Smooth muscle cell (in vitro differentiated cells): ENCODE data around the gene C7. TPM values are rescaled to one million over a fixed set of nuclear protein-coding genes. Genes with fewer than 3 reads are reported as not detected.
"Not testable (repeated sequence)": the region's sequence is repeated elsewhere in the genome, so short reads cannot be mapped to it uniquely, and the experiment has no call there.

ENCODE experiments used
- DNase-seq: peaks from one replicate; lab custom pipeline; 2025; ENCODE audit not compliant: unreplicated experiment; lab: John Stamatoyannopoulos, UW
- H2AFZ ChIP-seq: fragments of 200-600 bp; sonication (generic); 2 replicates; pipeline ENCODE4 v1.6.0; 2016; ENCODE audit warnings: antibody characterized with exemption, low read depth, mild to moderate bottlenecking
- H3F3A ChIP-seq: fragments of 200-600 bp; sonication (generic); 2 replicates; pipeline ENCODE4 v1.6.0; 2017; ENCODE audit warnings: antibody characterized with exemption, low read depth
- H3K27ac ChIP-seq: fragments of 200-600 bp; sonication (generic); 2 replicates; pipeline ENCODE4 v1.5.1; 2016; ENCODE audit warnings: low read depth, mild to moderate bottlenecking
- H3K27me3 ChIP-seq: fragments of 200-600 bp; sonication (generic); 2 replicates; pipeline ENCODE4 v1.6.1; 2016; ENCODE audit warnings: low read depth, mild to moderate bottlenecking
- H3K36me3 ChIP-seq: fragments of 200-600 bp; sonication (generic); 2 replicates; pipeline ENCODE4 v1.5.1; 2016; ENCODE audit warnings: low read depth
- H3K4me1 ChIP-seq: fragments of 200-600 bp; sonication (generic); 2 replicates; pipeline ENCODE4 v1.5.1; 2016; ENCODE audit warnings: low read depth
- H3K4me2 ChIP-seq: fragments of 200-600 bp; sonication (generic); 2 replicates; pipeline ENCODE4 v1.6.0; 2016; ENCODE audit warnings: mild to moderate bottlenecking
- H3K4me3 ChIP-seq: fragments of 200-600 bp; sonication (generic); 2 replicates; pipeline ENCODE4 v1.5.1; 2016; ENCODE audit warnings: mild to moderate bottlenecking
- H3K79me2 ChIP-seq: fragments of 200-600 bp; sonication (generic); 2 replicates; pipeline ENCODE4 v1.6.0; 2016; ENCODE audit warnings: low read depth, mild to moderate bottlenecking
- H3K9ac ChIP-seq: fragments of 200-600 bp; sonication (generic); 2 replicates; pipeline ENCODE4 v1.6.0; 2016; ENCODE audit warnings: low read depth
- H3K9me3 ChIP-seq: fragments of 200-600 bp; sonication (generic); replicated peaks from 2 replicates; pipeline ENCODE4 v1.5.1; 2016; ENCODE audit warnings: low read depth
- H4K20me1 ChIP-seq: fragments of 200-600 bp; sonication (generic); 2 replicates; pipeline ENCODE4 v1.6.0; 2016; ENCODE audit warnings: low read depth
- WGBS: methylation state at CpG from one replicate; pipeline ENCODE4 v1.1.7; 2016; ENCODE audit warnings: low lambda C conversion rate; 5-methylcytosine and 5-hydroxymethylcytosine counted together
- polyA plus RNA-seq: library from polyadenylated mRNA; unstranded; fragments of >200 nt; fragmentation: Nextera tagmentation; extraction: Ambion mirVana; gene quantifications from 2 replicates; pipeline ENCODE4 v1.2.1, GENCODE V29; 2016
- total RNA-seq: library from RNA; depleted of rRNA; stranded (reverse); fragments of >200 nt; gene quantifications from 2 replicates; pipeline ENCODE4 v1.2.3, GENCODE V29; 2014
- TF ChIP-seq, protein P1 (sequence below): fragments of 200-600 bp; sonication (generic); IDR thresholded peaks from 2 replicates; pipeline ENCODE4 v1.5.1; 2017; ENCODE audit warnings: borderline replicate concordance, mild to moderate bottlenecking, antibody characterized with exemption; ENCODE audit not compliant: insufficient read depth, poor library complexity, severe bottlenecking

C7 gene
- total and polyA plus RNA-seq, 2 experiments from 2014 or later, result 0.23 TPM; not detected in 1

DNA sequence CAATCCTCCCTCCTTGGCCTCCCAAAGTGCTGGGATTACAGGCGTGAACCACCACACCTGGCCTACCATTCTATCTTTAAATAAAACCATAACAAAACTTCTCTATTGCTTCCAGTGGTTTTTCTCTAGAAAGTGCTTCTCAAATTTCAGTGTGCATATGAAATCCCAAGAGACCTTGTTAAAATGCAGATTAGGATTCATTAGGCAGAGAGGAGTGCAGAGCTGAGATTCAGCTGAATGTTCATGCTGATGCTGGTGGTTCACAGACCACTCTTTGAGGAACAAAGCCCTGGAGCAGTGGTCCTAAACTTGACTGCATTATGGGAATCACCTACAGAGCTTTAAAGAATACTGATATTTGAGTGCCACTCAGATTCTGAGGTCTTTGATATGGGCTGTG is 39.9 kb upstream of the C7 start:
- Histone ChIP-seq H2AFZ (no peak overlapping the region), H3K4me1 (no peaks in the 10 kb centered on the region), H3K79me2 (no peaks in the 10 kb centered on the region), H3F3A (no peaks in the 10 kb centered on the region), H3K9ac (no peak overlapping the region), H3K4me2 (no peak overlapping the region), H3K27ac (no peak overlapping the region), H3K36me3 (no peaks in the 10 kb centered on the region), H3K4me3 (no peak overlapping the region), H4K20me1 (no peaks in the 10 kb centered on the region), H3K27me3 (no peaks in the 10 kb centered on the region), H3K9me3 (no peaks in the 10 kb centered on the region)
- WGBS, result 93% methylated on average over 1 of the region's 1 CpG
- DNase-seq, result no peak
- TF ChIP-seq, protein P1, sequence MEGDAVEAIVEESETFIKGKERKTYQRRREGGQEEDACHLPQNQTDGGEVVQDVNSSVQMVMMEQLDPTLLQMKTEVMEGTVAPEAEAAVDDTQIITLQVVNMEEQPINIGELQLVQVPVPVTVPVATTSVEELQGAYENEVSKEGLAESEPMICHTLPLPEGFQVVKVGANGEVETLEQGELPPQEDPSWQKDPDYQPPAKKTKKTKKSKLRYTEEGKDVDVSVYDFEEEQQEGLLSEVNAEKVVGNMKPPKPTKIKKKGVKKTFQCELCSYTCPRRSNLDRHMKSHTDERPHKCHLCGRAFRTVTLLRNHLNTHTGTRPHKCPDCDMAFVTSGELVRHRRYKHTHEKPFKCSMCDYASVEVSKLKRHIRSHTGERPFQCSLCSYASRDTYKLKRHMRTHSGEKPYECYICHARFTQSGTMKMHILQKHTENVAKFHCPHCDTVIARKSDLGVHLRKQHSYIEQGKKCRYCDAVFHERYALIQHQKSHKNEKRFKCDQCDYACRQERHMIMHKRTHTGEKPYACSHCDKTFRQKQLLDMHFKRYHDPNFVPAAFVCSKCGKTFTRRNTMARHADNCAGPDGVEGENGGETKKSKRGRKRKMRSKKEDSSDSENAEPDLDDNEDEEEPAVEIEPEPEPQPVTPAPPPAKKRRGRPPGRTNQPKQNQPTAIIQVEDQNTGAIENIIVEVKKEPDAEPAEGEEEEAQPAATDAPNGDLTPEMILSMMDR, result no peak

DNA sequence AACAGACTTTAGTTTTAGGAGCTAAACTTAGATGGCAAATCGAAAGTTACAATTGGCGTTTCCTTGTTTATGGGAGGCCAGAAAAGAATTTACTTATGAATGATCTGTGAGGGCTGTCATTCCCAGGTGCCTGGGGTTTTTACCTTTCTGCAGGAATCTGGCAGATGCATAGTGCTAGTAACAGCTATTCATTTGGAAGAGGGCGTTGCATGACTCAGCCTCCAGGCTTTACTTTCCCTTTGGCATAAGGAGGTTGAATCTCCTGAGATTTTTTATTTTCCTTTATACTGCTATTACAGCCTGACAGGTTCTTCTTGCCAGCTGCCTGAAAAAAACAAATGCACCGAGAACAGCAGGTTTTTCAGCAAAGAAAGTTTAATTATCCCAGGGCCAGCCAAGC is 38.1 kb upstream of the C7 start:
- no peak overlapping the region for H2AFZ ChIP-seq
- H3K4me3 ChIP-seq, result no peak overlapping the region
- no peak overlapping the region for H3K9ac ChIP-seq
- no peaks in the 10 kb centered on the region for H3K36me3 ChIP-seq
- H3F3A ChIP-seq, result no peaks in the 10 kb centered on the region
- H4K20me1 ChIP-seq, result no peaks in the 10 kb centered on the region
- H3K4me1 ChIP-seq, result no peaks in the 10 kb centered on the region
- H3K9me3 ChIP-seq, result no peaks in the 10 kb centered on the region
- H3K4me2 ChIP-seq, result no peak overlapping the region
- WGBS, result 62% methylated on average over 4 of the region's 4 CpGs
- no peak for DNase-seq
- H3K27ac ChIP-seq, result no peak overlapping the region
- TF ChIP-seq, protein P1, result no peak
- H3K79me2 ChIP-seq, result no peaks in the 10 kb centered on the region
- no peaks in the 10 kb centered on the region for H3K27me3 ChIP-seq

DNA sequence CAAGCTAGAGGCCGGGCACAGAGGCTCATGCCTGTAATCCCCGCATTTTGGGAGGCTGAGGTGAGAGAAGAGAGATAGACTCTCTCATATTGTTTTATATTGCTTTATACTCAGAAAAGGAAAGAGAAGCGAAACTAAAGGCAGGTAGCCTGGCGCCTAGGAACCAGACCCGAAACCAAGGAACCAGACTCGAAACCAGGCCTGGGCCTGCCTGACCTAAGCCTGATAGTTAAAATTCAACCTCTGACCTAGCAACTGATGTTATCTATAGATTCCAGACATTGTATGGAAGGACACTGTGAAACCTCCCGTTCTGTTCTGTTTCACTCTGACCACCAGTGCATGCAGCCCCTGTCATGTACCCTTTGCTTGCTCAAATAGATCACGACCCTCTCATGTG is 37.0 kb upstream of the C7 start:
- H3K27me3 ChIP-seq, H3K4me3 ChIP-seq, H4K20me1 ChIP-seq, DNase-seq, H3K9ac ChIP-seq, H3K4me2 ChIP-seq, H3K4me1 ChIP-seq, H3K79me2 ChIP-seq, H3K9me3 ChIP-seq, H3K27ac ChIP-seq, H3K36me3 ChIP-seq, H2AFZ ChIP-seq, H3F3A ChIP-seq: not testable (repeated sequence)
- 89% methylated on average over 8 of the region's 8 CpGs for WGBS

DNA sequence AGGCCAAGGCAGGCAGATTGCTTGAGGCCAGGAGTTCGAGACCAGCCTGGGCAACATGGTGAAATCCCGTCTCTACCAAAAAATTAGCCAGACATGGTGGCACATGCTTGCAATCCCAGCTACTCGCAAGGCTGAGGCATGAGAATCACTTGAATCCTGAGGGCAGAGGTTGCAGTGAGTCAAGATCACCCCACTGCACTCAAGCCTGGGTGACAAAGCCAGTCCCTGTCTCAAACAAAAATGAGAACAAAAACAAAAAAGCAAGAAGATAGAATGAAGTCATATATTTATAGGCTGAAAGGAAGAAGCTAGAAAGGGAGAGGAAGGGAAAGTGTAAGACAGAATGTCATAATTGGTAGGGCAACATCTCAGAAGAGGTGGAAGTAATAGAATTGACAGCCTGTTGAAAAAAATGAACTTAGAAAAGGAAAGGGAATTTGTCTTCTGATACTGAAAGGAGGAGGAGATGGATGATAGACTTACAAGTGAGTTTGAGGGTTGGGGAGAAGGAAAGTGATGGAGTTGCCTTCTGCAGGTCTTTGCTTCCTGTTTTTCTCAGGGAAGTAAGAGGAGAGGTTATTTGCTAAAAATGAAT is 35.9 kb upstream of the C7 start:
- H3K4me2 ChIP-seq, result no peak overlapping the region
- no peaks in the 10 kb centered on the region for H3K4me1 ChIP-seq
- H3K27me3 ChIP-seq, result no peaks in the 10 kb centered on the region
- H3K79me2 ChIP-seq, result no peaks in the 10 kb centered on the region
- no peak overlapping the region for H3K4me3 ChIP-seq
- no peak overlapping the region for H3K9ac ChIP-seq
- 95% methylated on average over 3 of the region's 3 CpGs for WGBS
- H3K36me3 ChIP-seq, result no peaks in the 10 kb centered on the region
- H3K9me3 ChIP-seq, result no peaks in the 10 kb centered on the region
- no peak overlapping the region for H3K27ac ChIP-seq
- H3F3A ChIP-seq, result no peaks in the 10 kb centered on the region
- DNase-seq, result no peak
- TF ChIP-seq, protein P1, result no peak
- no peaks in the 10 kb centered on the region for H4K20me1 ChIP-seq
- no peak overlapping the region for H2AFZ ChIP-seq
